Right cardiac atrium (tissue), 5 donors: Measurements from ENCODE around the gene ZNF723. TPM values are rescaled to one million over a fixed set of nuclear protein-coding genes. Genes with fewer than 3 reads are reported as not detected.
A peak's percentile ranks its signal among the peaks of the same experiment; 100 is the strongest.

Experiments
- ATAC-seq, 2 donors: fragments of 200-7000 bp; cut with Tn5 transposase; one replicate each; pipeline versions ENCODE4 v1.8.0 to v1.9.1; 2020; ENCODE audit warnings: moderate library complexity in 2 of 2, mild to moderate bottlenecking in 1 of 2
- DNase-seq, 3 donors: peaks; one replicate each; pipeline ENCODE4 v3.0.0-alpha.2; 2020
- H3K27ac ChIP-seq: one replicate; pipeline ENCODE4 v1.5.1; 2013; ENCODE audit warnings: mild to moderate bottlenecking, low read length, control low read depth, moderate library complexity
- H3K27me3 ChIP-seq: one replicate; pipeline ENCODE4 v1.6.1; 2013; ENCODE audit not compliant: control insufficient read depth, insufficient read depth
- H3K4me1 ChIP-seq: one replicate; pipeline ENCODE4 v1.6.1; 2013; ENCODE audit warnings: low read length; ENCODE audit not compliant: control insufficient read depth, insufficient read depth
- H3K4me3 ChIP-seq: one replicate; pipeline ENCODE4 v1.5.1; 2013; ENCODE audit warnings: low read length, control low read depth
- H3K9me3 ChIP-seq: one replicate; pipeline ENCODE4 v1.6.1; 2013; ENCODE audit warnings: low read length; ENCODE audit not compliant: control insufficient read depth
- whole genome bisulfite sequencing: extraction: QIAGEN DNeasy Blood & Tissue Kit; methylation state at CpG from one replicate; pipeline ENCODE4 v1.1.7; 2013; 5-methylcytosine and 5-hydroxymethylcytosine counted together
- intact Hi-C, 4 donors: fragments of 100-400 bp; cut with DNase I; formaldehyde crosslinking; loops; one replicate each; pipeline versions ENCODE4 v1.11.0 to v1.14.0; 2022 to 2023
- polyA plus RNA-seq: library from polyadenylated mRNA; stranded (reverse); fragments of 200-250 nt; gene quantifications from one replicate; pipeline ENCODE4 v1.2.3, GENCODE V29; 2013
- total RNA-seq, 4 donors: library from RNA; stranded (reverse); fragmentation: NEBNext Ultra II Directional; extraction: Animal tissue kit (Norgen Biotek cat#: 25700); gene quantifications; one replicate each; pipeline ENCODE4 v1.2.1, GENCODE V29; 2021
- donor health status: healthy with polysubstance abuse.
- donor health status: DM: no; HTN: yes; CAD: no.
- donor health status: DM: no; HTN: no; CAD: no.
- donor health status: DM: no; HTN: yes; CAD: no; lungs with severe emphysema.
- donor health status: DM: yes; HTN: yes; CAD: no.

ZNF723 gene
- total and polyA plus RNA-seq, 5 donors, result not detected

DNA sequence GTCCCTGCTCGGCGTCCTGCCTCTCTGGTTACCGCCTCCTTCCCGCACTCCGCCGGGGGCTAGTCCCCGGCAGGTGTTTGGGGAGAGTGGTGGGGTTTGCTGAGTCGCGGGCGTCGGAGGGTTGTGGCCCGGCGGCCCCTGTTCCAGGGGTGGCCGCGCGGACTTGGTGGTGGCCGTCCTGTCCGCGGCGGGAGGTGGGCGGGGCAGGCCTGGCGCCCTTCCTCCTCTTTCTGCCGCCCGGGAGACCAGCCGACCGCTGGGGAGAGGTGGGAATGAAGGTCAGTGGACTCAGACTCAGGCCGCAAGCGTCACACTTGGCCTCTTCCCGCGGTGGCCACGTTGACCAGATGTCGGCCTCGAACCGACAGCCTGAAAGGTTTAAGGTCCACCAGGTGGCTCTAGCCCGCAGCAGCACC lies 61.8 kb downstream of the ZNF723 start:
- DNase-seq, result peak in 2 of 3 donors; percentile 45 to 47
- Histone ChIP-seq H3K9me3 (no peaks in the 10 kb centered on the region), H3K4me1 (no peaks in the 10 kb centered on the region), H3K27ac (no peak overlapping the region), H3K27me3 (no peaks in the 10 kb centered on the region), H3K4me3 (no peak overlapping the region)
- intact Hi-C loops, result no loop called here
- ATAC-seq, result no peak
- WGBS, result 89% methylated on average over 35 of the region's 35 CpGs

DNA sequence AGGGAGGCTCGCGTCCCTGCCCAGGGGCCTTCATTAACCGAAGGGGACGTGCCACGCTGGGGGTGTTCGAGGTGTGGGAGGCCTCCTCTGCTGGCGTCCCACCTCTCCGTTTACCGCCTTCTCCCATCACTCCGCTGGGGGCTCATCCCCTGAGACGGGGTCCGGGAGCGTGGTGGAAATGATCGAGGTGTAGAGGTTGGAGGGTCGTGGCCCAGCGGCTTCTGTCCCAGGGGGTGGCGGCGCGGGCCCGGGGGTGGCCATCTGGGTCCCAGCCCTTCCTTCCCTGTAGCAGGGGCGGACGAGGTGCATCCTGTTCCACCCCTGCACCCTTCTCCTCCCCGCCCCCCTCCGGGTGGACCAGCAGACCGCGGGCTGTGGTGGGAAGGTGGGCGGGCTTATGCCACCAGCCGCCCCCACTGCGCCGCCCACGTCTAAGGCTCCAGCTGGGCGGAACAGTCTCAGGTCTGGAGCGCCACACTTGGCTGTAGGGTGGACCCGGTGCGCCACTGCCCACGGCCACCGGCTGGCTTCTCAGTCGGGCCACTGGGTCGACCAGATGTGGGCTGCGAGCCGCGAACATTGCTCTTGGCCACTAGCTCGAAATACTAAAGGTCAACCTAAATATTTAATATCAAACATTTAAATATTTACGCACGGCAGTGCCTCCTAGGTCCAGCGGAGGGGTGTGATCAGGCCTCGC lies 69.5 kb downstream of the ZNF723 start:
- 95% methylated on average over 47 of the region's 47 CpGs for WGBS
- DNase-seq, result peak in 2 of 3 donors; percentile 33 to 53

More for the DNA sequence above, 69.5 kb downstream of the ZNF723 start:
- no peaks in the 10 kb centered on the region for H3K4me1 ChIP-seq
- intact Hi-C loops, result no loop called here
- H3K27ac ChIP-seq, result no peak overlapping the region
- ATAC-seq, result no peak
- no peak overlapping the region for H3K4me3 ChIP-seq
- H3K9me3 ChIP-seq, result peaks cover 3% of the 10 kb centered on the region
- no peaks in the 10 kb centered on the region for H3K27me3 ChIP-seq

Other genes with a start within 250 kb of the ZNF723 start
- gene ZNF492, start 198.0 kb upstream of the ZNF723 start, total RNA-seq, result under 1 TPM in 3 of 4 donors, not detected in 1; 0.22 to 0.29 (median 0.23) TPM
- gene ZNF492, start 198.0 kb upstream of the ZNF723 start, polyA plus RNA-seq, result 0.05 TPM
- gene ZNF99, start 48.1 kb upstream of the ZNF723 start, total RNA-seq, result under 1 TPM; 0.11 to 0.31 (median 0.19) TPM
- gene ZNF99, start 48.1 kb upstream of the ZNF723 start, polyA plus RNA-seq, result 0.07 TPM
- gene ZNF728, start 170.9 kb downstream of the ZNF723 start, total RNA-seq, result 1 to 10 TPM; 4.2 to 6.9 (median 4.8) TPM
- 1.2 TPM for gene ZNF728, start 170.9 kb downstream of the ZNF723 start, polyA plus RNA-seq